Measurements from ENCODE around the gene STX7.
A peak's percentile ranks its signal among the peaks of the same experiment; 100 is the strongest.

The STX7 gene

DNA sequence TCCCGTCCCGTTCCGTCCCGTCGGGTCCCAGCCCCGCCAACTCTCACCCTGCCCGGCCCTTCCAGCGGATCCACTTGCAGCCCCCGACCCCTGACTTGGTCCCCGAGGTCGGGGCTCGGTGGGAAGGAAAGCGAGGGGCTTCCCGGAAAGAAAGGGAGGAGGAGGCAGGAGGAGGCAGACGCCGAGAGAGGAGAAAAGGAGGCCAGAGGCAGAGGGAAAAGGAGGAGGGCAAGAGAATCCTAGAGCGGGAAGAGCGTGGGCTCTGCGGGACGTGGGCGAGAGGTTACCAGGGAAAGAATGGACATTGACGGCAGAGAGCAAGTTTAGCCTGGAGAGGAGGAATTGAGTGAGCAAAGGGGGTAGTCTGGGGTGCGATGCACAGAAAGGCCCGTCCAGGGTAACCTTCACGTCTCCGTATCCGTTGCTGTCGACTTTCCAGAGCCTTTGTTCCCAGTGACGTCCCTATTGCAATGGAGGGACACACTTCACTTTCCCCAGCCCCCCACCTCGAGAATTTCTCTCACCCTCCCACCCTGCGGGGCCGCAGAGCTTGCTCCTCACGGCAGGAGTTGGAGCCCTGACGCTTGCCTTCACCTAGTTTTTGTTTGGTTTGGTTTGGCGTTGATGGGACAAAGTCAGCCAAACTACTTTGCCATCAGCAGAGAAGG, 111.2 kb downstream of the STX7 start:
- TF ChIP-seq, protein P1, sequence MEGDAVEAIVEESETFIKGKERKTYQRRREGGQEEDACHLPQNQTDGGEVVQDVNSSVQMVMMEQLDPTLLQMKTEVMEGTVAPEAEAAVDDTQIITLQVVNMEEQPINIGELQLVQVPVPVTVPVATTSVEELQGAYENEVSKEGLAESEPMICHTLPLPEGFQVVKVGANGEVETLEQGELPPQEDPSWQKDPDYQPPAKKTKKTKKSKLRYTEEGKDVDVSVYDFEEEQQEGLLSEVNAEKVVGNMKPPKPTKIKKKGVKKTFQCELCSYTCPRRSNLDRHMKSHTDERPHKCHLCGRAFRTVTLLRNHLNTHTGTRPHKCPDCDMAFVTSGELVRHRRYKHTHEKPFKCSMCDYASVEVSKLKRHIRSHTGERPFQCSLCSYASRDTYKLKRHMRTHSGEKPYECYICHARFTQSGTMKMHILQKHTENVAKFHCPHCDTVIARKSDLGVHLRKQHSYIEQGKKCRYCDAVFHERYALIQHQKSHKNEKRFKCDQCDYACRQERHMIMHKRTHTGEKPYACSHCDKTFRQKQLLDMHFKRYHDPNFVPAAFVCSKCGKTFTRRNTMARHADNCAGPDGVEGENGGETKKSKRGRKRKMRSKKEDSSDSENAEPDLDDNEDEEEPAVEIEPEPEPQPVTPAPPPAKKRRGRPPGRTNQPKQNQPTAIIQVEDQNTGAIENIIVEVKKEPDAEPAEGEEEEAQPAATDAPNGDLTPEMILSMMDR (IDR thresholded peaks at IDR 0.05; ENCODE audit: low read depth, low read length), result no peak
- peak overlapping the region; percentile 83 for H3K4me3 ChIP-seq (ENCODE audit: low read depth, low read length)

- H3K4me3 ChIP-seq (ENCODE audit: low read depth, low read length), result peak within 1 kb of the TSS; percentile 83
- TF ChIP-seq, protein P1 (IDR thresholded peaks at IDR 0.05; ENCODE audit: low read depth, low read length), result no peak
Observed at GRCh38 chr6:132400883-132401617, 111.9 kb downstream of the STX7 start, which contains the start of gene MOXD1. MOXD1 (minus strand) TSS chr6:132401475; CDS start chr6:132401426, 49 bp downstream.

- TF ChIP-seq, protein P1 (IDR thresholded peaks at IDR 0.05; ENCODE audit: low read depth, low read length), result no peak
- H3K4me3 ChIP-seq (ENCODE audit: low read depth, low read length), result peak overlapping the region; percentile 83
Observed at GRCh38 chr6:132400555-132400882, 112.4 kb downstream of the STX7 start.

- TF ChIP-seq, protein P1 (IDR thresholded peaks at IDR 0.05; ENCODE audit: low read depth, low read length), result no peak
- H3K4me3 ChIP-seq (ENCODE audit: low read depth, low read length), result peak overlapping the region; percentile 83
Observed at GRCh38 chr6:132399376-132400074, 113.4 kb downstream of the STX7 start.
